ENCODE data around the gene CCDC51. TPM values are rescaled to one million over a fixed set of nuclear protein-coding genes. Genes with fewer than 3 reads are reported as not detected.
A peak's percentile ranks its signal among the peaks of the same experiment; 100 is the strongest.

Gene CCDC51
- total and polyA plus RNA-seq, 2 of the 13 experiments (the other 11 are each of a cell fraction or from before 2014, with no cell fraction given), result 18.1 to 29.4 TPM

DNA sequence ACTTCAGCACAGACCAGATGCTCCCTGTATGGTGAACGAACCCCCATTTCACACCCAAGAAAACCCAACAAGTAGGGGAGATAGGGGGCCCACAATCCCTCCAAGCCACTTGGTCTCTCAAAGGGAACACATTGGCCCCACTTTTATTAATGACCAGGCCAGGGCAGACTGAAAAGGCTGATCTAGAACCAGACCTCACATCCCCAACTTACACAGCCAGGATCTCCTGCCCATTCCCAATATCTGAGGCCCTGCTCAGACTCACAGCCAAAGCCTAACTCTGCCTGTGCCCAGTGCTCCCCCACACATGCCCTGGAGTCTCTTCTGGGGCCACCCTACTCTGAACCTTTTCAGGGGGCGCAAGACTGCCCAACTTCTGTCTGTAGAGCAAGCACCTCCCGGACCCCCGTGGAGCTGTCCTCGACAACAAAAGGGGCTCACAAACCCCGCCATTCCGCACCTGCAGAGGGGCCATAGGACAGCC, 11.8 kb downstream of the CCDC51 start (continued):
- TF ChIP-seq ZNF543 (CRISPR knock-in tag; IDR thresholded peaks at IDR 0.05) (no peak), ZNF883 (CRISPR knock-in tag; IDR thresholded peaks at IDR 0.05; ENCODE audit: not compliant biosample characterization) (peak; percentile 23), ZNF24 (IDR thresholded peaks at IDR 0.05) (no peak), ZSCAN20 (CRISPR knock-in tag; IDR thresholded peaks at IDR 0.05; ENCODE audit: borderline replicate concordance) (0 out of 2 replicates have a peak, but pooled peaks have one; percentile 40), ZNF816 (CRISPR knock-in tag; IDR thresholded peaks at IDR 0.05; ENCODE audit: borderline replicate concordance) (0 out of 2 replicates have a peak, but pooled peaks have one; percentile 57), HOXA9 (CRISPR knock-in tag; IDR thresholded peaks at IDR 0.05; ENCODE audit: borderline replicate concordance) (0 out of 2 replicates have a peak, but pooled peaks have one; percentile 3), ZNF256 (CRISPR knock-in tag; conservative IDR thresholded peaks at IDR 0.05) (0 out of 2 replicates have a peak, but pooled peaks have one; percentile 20), KLF16 (CRISPR knock-in tag; IDR thresholded peaks at IDR 0.05) (no peak), ZFP90 (CRISPR knock-in tag; IDR thresholded peaks at IDR 0.05; ENCODE audit: borderline replicate concordance) (peak; percentile 57; the same call in 1 of the 2 replicates)
- TF ChIP-seq, protein P1, sequence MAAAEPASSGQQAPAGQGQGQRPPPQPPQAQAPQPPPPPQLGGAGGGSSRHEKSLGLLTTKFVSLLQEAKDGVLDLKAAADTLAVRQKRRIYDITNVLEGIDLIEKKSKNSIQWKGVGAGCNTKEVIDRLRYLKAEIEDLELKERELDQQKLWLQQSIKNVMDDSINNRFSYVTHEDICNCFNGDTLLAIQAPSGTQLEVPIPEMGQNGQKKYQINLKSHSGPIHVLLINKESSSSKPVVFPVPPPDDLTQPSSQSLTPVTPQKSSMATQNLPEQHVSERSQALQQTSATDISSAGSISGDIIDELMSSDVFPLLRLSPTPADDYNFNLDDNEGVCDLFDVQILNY (CRISPR knock-in tag; conservative IDR thresholded peaks at IDR 0.05), result no peak
- TF ChIP-seq, protein P2, sequence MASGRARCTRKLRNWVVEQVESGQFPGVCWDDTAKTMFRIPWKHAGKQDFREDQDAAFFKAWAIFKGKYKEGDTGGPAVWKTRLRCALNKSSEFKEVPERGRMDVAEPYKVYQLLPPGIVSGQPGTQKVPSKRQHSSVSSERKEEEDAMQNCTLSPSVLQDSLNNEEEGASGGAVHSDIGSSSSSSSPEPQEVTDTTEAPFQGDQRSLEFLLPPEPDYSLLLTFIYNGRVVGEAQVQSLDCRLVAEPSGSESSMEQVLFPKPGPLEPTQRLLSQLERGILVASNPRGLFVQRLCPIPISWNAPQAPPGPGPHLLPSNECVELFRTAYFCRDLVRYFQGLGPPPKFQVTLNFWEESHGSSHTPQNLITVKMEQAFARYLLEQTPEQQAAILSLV (CRISPR knock-in tag; IDR thresholded peaks at IDR 0.05; ENCODE audit: borderline replicate concordance), result peak; percentile 40; the same call in 1 of the 2 replicates
- TF ChIP-seq, protein P3, sequence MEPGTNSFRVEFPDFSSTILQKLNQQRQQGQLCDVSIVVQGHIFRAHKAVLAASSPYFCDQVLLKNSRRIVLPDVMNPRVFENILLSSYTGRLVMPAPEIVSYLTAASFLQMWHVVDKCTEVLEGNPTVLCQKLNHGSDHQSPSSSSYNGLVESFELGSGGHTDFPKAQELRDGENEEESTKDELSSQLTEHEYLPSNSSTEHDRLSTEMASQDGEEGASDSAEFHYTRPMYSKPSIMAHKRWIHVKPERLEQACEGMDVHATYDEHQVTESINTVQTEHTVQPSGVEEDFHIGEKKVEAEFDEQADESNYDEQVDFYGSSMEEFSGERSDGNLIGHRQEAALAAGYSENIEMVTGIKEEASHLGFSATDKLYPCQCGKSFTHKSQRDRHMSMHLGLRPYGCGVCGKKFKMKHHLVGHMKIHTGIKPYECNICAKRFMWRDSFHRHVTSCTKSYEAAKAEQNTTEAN (CRISPR knock-in tag; conservative IDR thresholded peaks at IDR 0.05), result peak; percentile 41; the same call in 1 of the 2 replicates
- TF ChIP-seq, protein P4, sequence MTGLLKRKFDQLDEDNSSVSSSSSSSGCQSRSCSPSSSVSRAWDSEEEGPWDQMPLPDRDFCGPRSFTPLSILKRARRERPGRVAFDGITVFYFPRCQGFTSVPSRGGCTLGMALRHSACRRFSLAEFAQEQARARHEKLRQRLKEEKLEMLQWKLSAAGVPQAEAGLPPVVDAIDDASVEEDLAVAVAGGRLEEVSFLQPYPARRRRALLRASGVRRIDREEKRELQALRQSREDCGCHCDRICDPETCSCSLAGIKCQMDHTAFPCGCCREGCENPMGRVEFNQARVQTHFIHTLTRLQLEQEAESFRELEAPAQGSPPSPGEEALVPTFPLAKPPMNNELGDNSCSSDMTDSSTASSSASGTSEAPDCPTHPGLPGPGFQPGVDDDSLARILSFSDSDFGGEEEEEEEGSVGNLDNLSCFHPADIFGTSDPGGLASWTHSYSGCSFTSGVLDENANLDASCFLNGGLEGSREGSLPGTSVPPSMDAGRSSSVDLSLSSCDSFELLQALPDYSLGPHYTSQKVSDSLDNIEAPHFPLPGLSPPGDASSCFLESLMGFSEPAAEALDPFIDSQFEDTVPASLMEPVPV (CRISPR knock-in tag; IDR thresholded peaks at IDR 0.05), result peak; percentile 21; the same call in 1 of the 2 replicates
- TF ChIP-seq, protein P5, sequence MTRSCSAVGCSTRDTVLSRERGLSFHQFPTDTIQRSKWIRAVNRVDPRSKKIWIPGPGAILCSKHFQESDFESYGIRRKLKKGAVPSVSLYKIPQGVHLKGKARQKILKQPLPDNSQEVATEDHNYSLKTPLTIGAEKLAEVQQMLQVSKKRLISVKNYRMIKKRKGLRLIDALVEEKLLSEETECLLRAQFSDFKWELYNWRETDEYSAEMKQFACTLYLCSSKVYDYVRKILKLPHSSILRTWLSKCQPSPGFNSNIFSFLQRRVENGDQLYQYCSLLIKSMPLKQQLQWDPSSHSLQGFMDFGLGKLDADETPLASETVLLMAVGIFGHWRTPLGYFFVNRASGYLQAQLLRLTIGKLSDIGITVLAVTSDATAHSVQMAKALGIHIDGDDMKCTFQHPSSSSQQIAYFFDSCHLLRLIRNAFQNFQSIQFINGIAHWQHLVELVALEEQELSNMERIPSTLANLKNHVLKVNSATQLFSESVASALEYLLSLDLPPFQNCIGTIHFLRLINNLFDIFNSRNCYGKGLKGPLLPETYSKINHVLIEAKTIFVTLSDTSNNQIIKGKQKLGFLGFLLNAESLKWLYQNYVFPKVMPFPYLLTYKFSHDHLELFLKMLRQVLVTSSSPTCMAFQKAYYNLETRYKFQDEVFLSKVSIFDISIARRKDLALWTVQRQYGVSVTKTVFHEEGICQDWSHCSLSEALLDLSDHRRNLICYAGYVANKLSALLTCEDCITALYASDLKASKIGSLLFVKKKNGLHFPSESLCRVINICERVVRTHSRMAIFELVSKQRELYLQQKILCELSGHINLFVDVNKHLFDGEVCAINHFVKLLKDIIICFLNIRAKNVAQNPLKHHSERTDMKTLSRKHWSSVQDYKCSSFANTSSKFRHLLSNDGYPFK (CRISPR knock-in tag; IDR thresholded peaks at IDR 0.05; ENCODE audit: borderline replicate concordance), result no peak
- TF ChIP-seq, protein P6, sequence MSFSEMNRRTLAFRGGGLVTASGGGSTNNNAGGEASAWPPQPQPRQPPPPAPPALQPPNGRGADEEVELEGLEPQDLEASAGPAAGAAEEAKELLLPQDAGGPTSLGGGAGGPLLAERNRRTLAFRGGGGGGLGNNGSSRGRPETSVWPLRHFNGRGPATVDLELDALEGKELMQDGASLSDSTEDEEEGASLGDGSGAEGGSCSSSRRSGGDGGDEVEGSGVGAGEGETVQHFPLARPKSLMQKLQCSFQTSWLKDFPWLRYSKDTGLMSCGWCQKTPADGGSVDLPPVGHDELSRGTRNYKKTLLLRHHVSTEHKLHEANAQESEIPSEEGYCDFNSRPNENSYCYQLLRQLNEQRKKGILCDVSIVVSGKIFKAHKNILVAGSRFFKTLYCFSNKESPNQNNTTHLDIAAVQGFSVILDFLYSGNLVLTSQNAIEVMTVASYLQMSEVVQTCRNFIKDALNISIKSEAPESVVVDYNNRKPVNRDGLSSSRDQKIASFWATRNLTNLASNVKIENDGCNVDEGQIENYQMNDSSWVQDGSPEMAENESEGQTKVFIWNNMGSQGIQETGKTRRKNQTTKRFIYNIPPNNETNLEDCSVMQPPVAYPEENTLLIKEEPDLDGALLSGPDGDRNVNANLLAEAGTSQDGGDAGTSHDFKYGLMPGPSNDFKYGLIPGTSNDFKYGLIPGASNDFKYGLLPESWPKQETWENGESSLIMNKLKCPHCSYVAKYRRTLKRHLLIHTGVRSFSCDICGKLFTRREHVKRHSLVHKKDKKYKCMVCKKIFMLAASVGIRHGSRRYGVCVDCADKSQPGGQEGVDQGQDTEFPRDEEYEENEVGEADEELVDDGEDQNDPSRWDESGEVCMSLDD (CRISPR knock-in tag; IDR thresholded peaks at IDR 0.05; ENCODE audit: borderline replicate concordance), result no peak; the same call in 1 of the 2 replicates

Data from HepG2 (cell line).